Endothelial cell of umbilical vein (primary cell): ENCODE results near the gene RANBP3. TPM values are rescaled to one million over a fixed set of nuclear protein-coding genes. Genes with fewer than 3 reads are reported as not detected.

ENCODE experiments used
- BruUV-seq: library from RNA; stranded (reverse); fragments of 400-500 nt; replicated peaks from 2 replicates; lab custom pipeline; 2021; lab: Mats Ljungman, UMichigan
- CTCF ChIA-PET: fragments of 300-600, 350-600 bp; sonication (Branson Sonifier 250); formaldehyde crosslinking; loops from one replicate; lab custom pipeline; 2021; ENCODE audit warnings: antibody characterized with exemption, inconsistent platforms; lab: Charles Lee
- POLR2A ChIA-PET: fragments of 300-600, 350-600 bp; sonication (Branson Sonifier 250); formaldehyde crosslinking; loops from one replicate; lab custom pipeline; 2021; ENCODE audit warnings: antibody characterized with exemption, inconsistent platforms; lab: Charles Lee
- DNase-seq: peaks from one replicate; pipeline ENCODE4 v3.0.0-alpha.2; 2011; ENCODE audit warnings: low read depth, low spot score
- FAIRE-seq: peaks from 2 replicates; lab custom pipeline; 2011; peaks lifted over from hg19 to GRCh38; lab: Jason Lieb, UNC
- H2AFZ ChIP-seq: 2 replicates; pipeline ENCODE4 v1.6.0; 2012; ENCODE audit warnings: low read depth, low read length, control low read depth, inconsistent platforms
- H3K27ac ChIP-seq: 2 replicates; pipeline ENCODE4 v1.5.1; 2011; ENCODE audit warnings: low read depth, mild to moderate bottlenecking, control low read depth, low read length, moderate library complexity; ENCODE audit not compliant: insufficient read depth
- H3K27me3 ChIP-seq, 2 experiments: 2 replicates each; pipeline versions ENCODE4 v1.6.0 to v1.6.1; 2011; ENCODE audit warnings: low read length in 2 of 2, mixed read lengths in 1 of 2; ENCODE audit not compliant: control insufficient read depth in 2 of 2, insufficient read depth in 2 of 2
- H3K36me3 ChIP-seq, 2 experiments: 2 replicates in 1 of 2; 3 replicates in 1 of 2; pipeline ENCODE4 v1.5.1; 2011; ENCODE audit warnings: low read length in 2 of 2, mild to moderate bottlenecking in 1 of 2, moderate library complexity in 1 of 2; ENCODE audit not compliant: control insufficient read depth in 2 of 2, insufficient read depth in 2 of 2; ENCODE audit errors: extremely low read depth in 1 of 2
- H3K4me1 ChIP-seq: 3 replicates; pipeline ENCODE4 v1.5.1; 2011; ENCODE audit warnings: mild to moderate bottlenecking, low read length; ENCODE audit not compliant: control insufficient read depth, insufficient read depth; ENCODE audit errors: extremely low read depth
- H3K4me2 ChIP-seq: 2 replicates; pipeline ENCODE4 v1.6.1; 2011; ENCODE audit warnings: low read length, control low read depth, mixed read lengths; ENCODE audit not compliant: insufficient read depth
- H3K4me3 ChIP-seq, 3 experiments: fragments of 200-600 bp in 1 of 3; sonication (generic), shearing (Covaris generic) in 1 of 3; replicated peaks in 1 of 3; 2 replicates each; pipeline ENCODE4 v1.5.1; 2011 to 2016; ENCODE audit warnings: control low read depth in 3 of 3, low read length in 3 of 3, mild to moderate bottlenecking in 2 of 3, inconsistent platforms in 1 of 3, low read depth in 1 of 3, moderate library complexity in 1 of 3; ENCODE audit not compliant: insufficient read depth in 1 of 3
- H3K79me2 ChIP-seq: 2 replicates; pipeline ENCODE4 v1.6.0; 2012; ENCODE audit warnings: low read length, inconsistent platforms; ENCODE audit not compliant: control insufficient read depth, insufficient read depth
- H3K9ac ChIP-seq: replicated peaks from 2 replicates; pipeline ENCODE3; 2011; ENCODE audit warnings: low read length, control low read depth; ENCODE audit not compliant: insufficient read depth; ENCODE audit errors: extremely low read depth
- H3K9me1 ChIP-seq: replicated peaks from 3 replicates; pipeline ENCODE4 v1.6.0; 2011; ENCODE audit warnings: mild to moderate bottlenecking, low read length; ENCODE audit not compliant: control insufficient read depth, insufficient read depth; ENCODE audit errors: extremely low read depth
- H3K9me3 ChIP-seq: replicated peaks from 2 replicates; pipeline ENCODE4 v1.5.1; 2012; ENCODE audit warnings: low read length, inconsistent platforms; ENCODE audit not compliant: control insufficient read depth, insufficient read depth
- H4K20me1 ChIP-seq: replicated peaks from 2 replicates; pipeline ENCODE3; 2011; ENCODE audit warnings: mild to moderate bottlenecking, low read length; ENCODE audit not compliant: control insufficient read depth, insufficient read depth; ENCODE audit errors: extremely low read depth
- CTCF ChIP-seq, 2 donors: IDR thresholded peaks; 1 replicate in 1 of 2; 2 replicates in 1 of 2; pipeline ENCODE4 v1.5.1; 2011; ENCODE audit warnings: low read length in 2 of 2, mild to moderate bottlenecking in 2 of 2, moderate library complexity in 2 of 2, control low read depth in 1 of 2, inconsistent platforms in 1 of 2, low read depth in 1 of 2; ENCODE audit not compliant: insufficient read depth in 1 of 2; ENCODE audit errors: extremely low read depth in 1 of 2
- EZH2 ChIP-seq: IDR thresholded peaks from 2 replicates; pipeline ENCODE4 v1.6.1; 2012; ENCODE audit warnings: borderline replicate concordance, low read depth, mild to moderate bottlenecking, moderate library complexity, low read length, inconsistent platforms; ENCODE audit not compliant: severe bottlenecking
- FOS ChIP-seq: IDR thresholded peaks from 2 replicates; pipeline ENCODE4 v1.6.1; 2011; ENCODE audit warnings: mild to moderate bottlenecking, low read length, moderate library complexity, borderline replicate concordance; ENCODE audit not compliant: insufficient read depth
- GATA2 ChIP-seq: IDR thresholded peaks from 2 replicates; pipeline ENCODE4 v1.7.0; 2011; ENCODE audit warnings: low read depth, mild to moderate bottlenecking, moderate library complexity, mixed read lengths, low read length; ENCODE audit not compliant: insufficient read length, insufficient read depth
- JUN ChIP-seq: IDR thresholded peaks from 2 replicates; pipeline ENCODE4 v1.6.1; 2011; ENCODE audit warnings: borderline replicate concordance, low read depth; ENCODE audit not compliant: insufficient read length, insufficient read depth
- MAX ChIP-seq: IDR thresholded peaks from 2 replicates; pipeline ENCODE4 v1.6.1; 2011; ENCODE audit not compliant: insufficient read depth, insufficient read length
- MYC ChIP-seq: IDR thresholded peaks from one replicate; pipeline ENCODE4 v1.6.1; 2011; ENCODE audit warnings: mild to moderate bottlenecking, low read depth, low read length
- POLR2A ChIP-seq: IDR thresholded peaks from 2 replicates; pipeline ENCODE4 v1.6.1; 2012; ENCODE audit warnings: low read depth, mild to moderate bottlenecking, control low read depth, low read length
- POLR2AphosphoS5 ChIP-seq: IDR thresholded peaks from 2 replicates; pipeline ENCODE4 v1.6.1; 2012; ENCODE audit warnings: low read depth, mild to moderate bottlenecking, control low read depth, low read length, moderate library complexity; ENCODE audit not compliant: insufficient read depth
- dilution Hi-C: fragments of 300-500 bp; cut with MboI; formaldehyde crosslinking; loops from one replicate; pipeline ENCODE4 v1.15.0; 2019; ENCODE audit warnings: low sequenced_read_pairs; ENCODE audit not compliant: extremely low pct_ligation_motif_present
- intact Hi-C: fragments of 100-400 bp; cut with micrococcal nuclease; formaldehyde crosslinking; loops from one replicate; pipeline ENCODE4 v1.10.0; 2022
- polyA plus RNA-seq, 4 experiments: library from polyadenylated mRNA; depleted of rRNA in 3 of 4; stranded (reverse) in 3 of 4; unstranded in 1 of 4; fragments of >200 nt; gene quantifications; 2 replicates each; pipeline versions ENCODE4 v1.2.1 to v1.2.3, GENCODE V29; 2011 to 2012; ENCODE audit warnings: missing spikeins in 1 of 4
- total RNA-seq: library from RNA; stranded (reverse); gene quantifications from 2 replicates; pipeline ENCODE4 v1.2.3, GENCODE V29; 2021

RANBP3 gene
- total and polyA plus RNA-seq, 2 donors (not counting 3 experiments of a cell fraction or from before 2014, with no cell fraction given): 72.3 to 85.3 TPM

GRCh38 chr19:5903056-5903623 lies 74.8 kb downstream of the RANBP3 start:
- dilution Hi-C loops (no loop called here), intact Hi-C loops (loop anchor here (5.0 to 10.0 kb wide), 3 partner anchors 59 to 212 kb away; partner anchors contain the start of gene RFX2)
- FAIRE-seq (no peak), DNase-seq (no peak)
- peaks cover 35% of the 10 kb centered on the region for H3K79me2 ChIP-seq
- ChIA-PET CTCF (interaction anchor here (1.1 to 3.5 kb wide), 4 partner anchors 65 to 183 kb away, joined by 3 to 37 read pairs (median 5); partner anchors contain the start of genes CATSPERD and LONP1), POLR2A (interaction anchor here (0.6 to 3.0 kb wide), 4 partner anchors 33 to 91 kb away, joined by 3 to 14 read pairs (median 4); no protein-coding TSS in a partner anchor)
- H3K4me1 ChIP-seq: peaks cover 8% of the 10 kb centered on the region
- H3K27me3 ChIP-seq: no peaks in the 10 kb centered on the region
- H3K9ac ChIP-seq: peak overlapping the region; percentile 99
- no peaks in the 10 kb centered on the region for H3K9me3 ChIP-seq
- no TSS peak for BruUV-seq
- TF ChIP-seq FOS (no peak), MAX (peak; percentile 25), POLR2AphosphoS5 (no peak), JUN (no peak)
- peaks cover 0 to 2% of the 10 kb centered on the region in 2 experiments for H3K36me3 ChIP-seq
- H3K4me2 ChIP-seq: peak overlapping the region; percentile 32
- peak overlapping the region; percentile 90 for H3K27ac ChIP-seq
- H2AFZ ChIP-seq: peak overlapping the region; percentile 30
- H3K4me3 ChIP-seq: peak overlapping the region; percentile 45 to 89 (median 86)
- no peaks in the 10 kb centered on the region for H3K9me1 ChIP-seq
- H4K20me1 ChIP-seq: no peaks in the 10 kb centered on the region

- Histone ChIP-seq H3K4me1 (peaks cover 8% of the 10 kb centered on the region), H4K20me1 (no peaks in the 10 kb centered on the region), H3K27ac (no peak overlapping the region), H3K9me1 (no peaks in the 10 kb centered on the region), H3K79me2 (peaks cover 37% of the 10 kb centered on the region), H3K9ac (no peak overlapping the region), H3K27me3 (no peaks in the 10 kb centered on the region), H3K4me2 (no peak overlapping the region), H3K4me3 (no peak overlapping the region), H2AFZ (no peak overlapping the region), H3K9me3 (no peaks in the 10 kb centered on the region), H3K36me3 (peaks cover 0 to 7% of the 10 kb centered on the region in 2 experiments)
- BruUV-seq: no TSS peak
- intact Hi-C loops: loop anchor here (5.0 to 10.0 kb wide), 3 partner anchors 61 to 214 kb away; partner anchors contain the start of gene RFX2
- no peak for DNase-seq
- POLR2A ChIA-PET: no interaction called here
- dilution Hi-C loops: no loop called here
- FAIRE-seq: no peak
- no peak for TF ChIP-seq JUN
- no peak for TF ChIP-seq MYC
- TF ChIP-seq EZH2: no peak
- TF ChIP-seq FOS: no peak
- TF ChIP-seq CTCF (IDR thresholded peaks at IDR 0.05; ENCODE audit: extremely low read depth in 1 of 2, insufficient read depth in 1 of 2, low read depth in 1 of 2, low read length in 2 of 2): no peak
- TF ChIP-seq MAX: no peak
- no peak for TF ChIP-seq POLR2AphosphoS5
- TF ChIP-seq GATA2: no peak
- no peak for TF ChIP-seq POLR2A
- CTCF ChIA-PET: no interaction called here
Measured at GRCh38 chr19:5900976-5901375, 77.0 kb downstream of the RANBP3 start.
